HG03565 (cell line): ENCODE data around the gene GH2.
"Not testable (repeated sequence)": the region's sequence is repeated elsewhere in the genome, so short reads cannot be mapped to it uniquely, and the experiment has no call there.

Source experiments
- ATAC-seq: cut with Tn5 transposase; IDR thresholded peaks from one replicate; pipeline ENCODE4 v1.9.1; 2021; ENCODE audit warnings: mild to moderate bottlenecking, moderate library complexity; ENCODE audit not compliant: unreplicated experiment

The GH2 gene

DNA sequence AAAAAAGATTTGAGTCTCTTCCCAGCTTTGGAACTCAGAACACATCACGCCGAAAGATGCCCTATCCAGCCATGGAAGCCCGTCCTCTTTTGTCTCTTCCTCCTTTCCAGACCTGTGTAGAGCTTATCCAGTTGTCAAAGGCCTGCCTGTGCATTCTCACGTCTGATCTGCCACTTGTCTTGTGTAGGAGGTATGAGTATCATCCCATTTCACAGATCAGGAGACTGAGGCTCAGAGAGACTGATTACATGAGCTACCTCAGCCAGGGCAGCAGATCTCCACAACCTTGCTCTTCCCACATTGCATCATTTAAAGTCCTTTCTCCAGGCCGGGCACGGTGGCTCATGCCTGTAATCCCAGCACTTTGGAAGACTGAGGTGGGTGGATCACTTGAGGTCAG lies 7.1 kb downstream of the GH2 start:
- not testable (repeated sequence) for ATAC-seq

DNA sequence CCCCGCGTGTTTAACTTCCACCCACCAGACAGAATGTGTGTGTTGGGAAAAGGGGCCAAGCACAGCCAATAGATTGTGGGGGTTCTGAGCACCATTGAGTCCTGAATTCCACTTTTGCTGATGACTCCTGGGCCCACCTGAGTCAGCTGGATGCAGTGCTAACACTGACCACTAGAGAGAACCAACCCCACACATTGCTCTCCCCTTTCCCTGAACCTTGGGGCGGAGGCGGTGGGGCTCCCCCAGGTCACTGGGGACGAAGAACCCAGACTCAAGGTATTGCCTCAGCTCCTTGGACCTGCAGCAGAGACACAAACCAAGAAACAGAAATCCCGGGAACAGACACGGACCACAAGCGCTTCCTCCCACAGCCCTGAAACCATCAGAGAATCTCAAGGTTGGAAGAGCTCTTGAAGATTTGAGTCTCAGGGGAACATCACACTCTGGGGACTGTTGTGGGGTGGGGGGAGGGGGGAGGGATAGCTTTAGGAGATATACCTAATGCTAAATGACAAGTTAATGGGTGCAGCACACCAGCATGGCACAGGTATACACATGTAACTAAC lies 7.6 kb downstream of the GH2 start:
- not testable (repeated sequence) for ATAC-seq

- ATAC-seq = not testable (repeated sequence)
These were observed 8.2 kb downstream of the GH2 start, which contains the start of gene CSH2 for GRCh38 chr17:63873577-63873976. CSH2 (minus strand) TSS chr17:63873677; CDS start chr17:63873614, 63 bp downstream.

DNA sequence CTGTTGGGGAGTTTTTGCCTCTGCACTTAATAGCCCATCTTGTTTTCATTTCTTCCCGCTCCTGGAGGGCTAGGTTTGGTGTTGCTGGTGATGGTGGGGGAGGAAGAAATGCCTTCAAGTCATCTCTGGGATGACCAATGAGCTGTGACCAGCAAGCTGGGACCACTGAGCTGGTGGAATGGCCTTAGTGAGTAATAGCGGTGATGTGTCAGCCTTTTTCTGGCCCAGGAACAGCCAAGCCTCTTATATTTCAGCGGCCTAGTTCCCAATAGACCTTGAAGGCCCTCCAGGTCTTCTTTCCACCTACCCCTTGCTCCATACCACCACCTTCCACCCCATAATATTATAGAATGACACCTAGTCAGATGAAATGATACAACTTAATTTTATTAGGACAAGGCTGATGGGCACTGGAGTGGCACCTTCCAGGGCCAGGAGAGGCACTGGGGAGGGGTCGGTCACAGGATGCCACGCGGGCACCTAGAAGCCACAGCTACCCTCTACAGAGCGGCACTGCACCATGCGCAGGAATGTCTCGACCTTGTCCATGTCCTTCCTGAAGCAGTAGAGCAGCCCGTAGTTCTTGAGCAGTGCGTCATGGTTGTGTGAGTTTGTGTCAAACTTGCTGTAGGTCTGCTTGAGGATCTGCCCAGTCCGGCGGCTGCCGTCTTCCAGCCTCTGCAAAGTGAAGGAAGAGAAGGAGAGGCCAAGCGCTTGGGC lies 9.9 kb downstream of the GH2 start:
- not testable (repeated sequence) for ATAC-seq

DNA sequence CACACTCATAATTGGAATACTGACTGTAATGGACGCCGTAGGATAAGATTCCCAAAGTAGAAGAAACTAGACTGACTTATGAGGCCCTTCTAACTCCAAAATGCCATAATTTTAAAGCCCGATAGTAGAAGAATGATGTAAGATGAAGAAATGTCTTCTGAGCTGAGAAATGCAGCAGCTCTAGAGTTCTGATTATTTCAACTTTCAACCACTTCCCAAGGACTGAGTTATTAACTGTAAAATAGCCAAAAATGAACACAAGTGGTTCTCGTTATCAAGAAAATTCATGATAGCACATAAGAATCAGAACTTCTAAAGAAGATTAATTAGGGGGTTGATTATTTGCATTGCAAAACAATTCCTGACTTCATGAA lies 11.5 kb downstream of the GH2 start:
- ATAC-seq = not testable (repeated sequence)

- ATAC-seq = not testable (repeated sequence)
These were observed 12.1 kb downstream of the GH2 start for GRCh38 chr17:63869491-63870291.

GRCh38 chr17:63866625-63867024 lies 15.1 kb downstream of the GH2 start:
- ATAC-seq = not testable (repeated sequence)

- no peak for ATAC-seq
These were observed 22.5 kb downstream of the GH2 start for GRCh38 chr17:63859257-63859656.

DNA sequence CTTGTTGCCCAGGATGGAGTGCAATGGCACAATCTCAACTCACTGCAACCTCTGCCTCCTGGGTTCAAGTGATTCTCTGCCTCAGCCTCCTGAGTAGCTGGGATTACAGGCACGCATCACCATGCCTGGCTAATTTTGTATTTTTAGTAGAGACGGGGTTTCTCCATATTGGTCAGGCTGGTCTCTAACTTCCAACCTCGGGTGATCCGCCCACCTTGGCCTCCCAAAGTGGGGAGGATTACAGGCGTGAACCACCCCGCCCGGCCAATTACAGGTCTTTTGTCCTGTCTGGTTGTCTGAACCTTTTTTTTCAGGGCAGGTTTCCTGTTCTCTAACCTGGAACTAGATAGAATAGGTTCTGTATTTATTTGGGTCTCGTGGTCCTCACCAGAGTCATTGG lies 25.3 kb downstream of the GH2 start:
- ATAC-seq = not testable (repeated sequence)

- ATAC-seq = no peak
These were observed 26.6 kb downstream of the GH2 start for GRCh38 chr17:63855185-63855584.

GRCh38 chr17:63854709-63855108 lies 27.0 kb downstream of the GH2 start:
- ATAC-seq = no peak

DNA sequence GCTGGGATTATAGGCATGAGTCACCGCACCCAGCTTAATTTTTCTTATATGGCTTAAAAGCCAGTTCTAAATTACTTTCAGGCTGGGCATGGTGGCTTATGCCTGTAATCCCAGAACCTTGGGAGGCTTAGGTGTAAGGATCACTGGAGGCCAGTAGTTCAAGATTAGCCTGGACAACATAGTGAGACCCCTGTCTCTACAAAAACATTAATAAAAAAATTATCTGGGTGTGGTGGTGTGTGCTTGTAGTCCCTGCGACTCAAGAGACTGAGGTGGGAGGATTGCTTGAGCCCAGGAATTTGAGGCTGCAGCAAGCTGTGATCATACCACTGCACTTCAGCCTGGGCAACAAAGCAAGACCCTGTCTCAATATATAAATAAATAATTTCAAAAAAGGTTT lies 28.5 kb downstream of the GH2 start:
- no peak for ATAC-seq

- no peak for ATAC-seq
These were observed 31.3 kb downstream of the GH2 start for GRCh38 chr17:63850401-63850800.

GRCh38 chr17:63848834-63849689 lies 32.7 kb downstream of the GH2 start:
- peak; percentile 62 for ATAC-seq

- ATAC-seq = no peak
These were observed 34.1 kb downstream of the GH2 start for GRCh38 chr17:63847525-63848249.

- no peak for ATAC-seq
These were observed 36.2 kb downstream of the GH2 start for GRCh38 chr17:63845509-63845908.

- ATAC-seq = no peak
These were observed 37.6 kb downstream of the GH2 start for GRCh38 chr17:63843910-63844677.

- ATAC-seq = not testable (repeated sequence)
These were observed 38.3 kb downstream of the GH2 start for GRCh38 chr17:63843387-63843888.
